K562 (cell line): ENCODE data around the gene SLC6A6. TPM values are rescaled to one million over a fixed set of nuclear protein-coding genes. Genes with fewer than 3 reads are reported as not detected.

Experiments used
- ATF6 ChIP-seq: sonication (generic); formaldehyde crosslinking; IDR thresholded peaks from 2 replicates; pipeline ENCODE4 v1.4.0; 2020; ENCODE audit warnings: mild to moderate bottlenecking, missing genetic modification reagents
- CBX8 ChIP-seq: fragments of 200-600 bp; sonication (generic); IDR thresholded peaks from 2 replicates; pipeline ENCODE4 v1.6.1; 2012; ENCODE audit warnings: borderline replicate concordance, mixed run types, low read depth, mild to moderate bottlenecking, moderate library complexity, mixed read lengths, low read length, control low read depth, inconsistent platforms; ENCODE audit not compliant: poor library complexity, severe bottlenecking; ENCODE audit errors: extremely low read depth
- FOSL1 ChIP-seq: fragments of 200-800 bp; sonication (Bioruptor generic); conservative IDR thresholded peaks from 2 replicates; pipeline ENCODE4 v1.6.1; 2016; ENCODE audit warnings: missing genetic modification characterization, missing compliant biosample characterization
- JUNB ChIP-seq: fragments of 450-650 bp; formaldehyde crosslinking; conservative IDR thresholded peaks from 2 replicates; pipeline ENCODE4 v1.4.0; 2020; ENCODE audit warnings: mild to moderate bottlenecking
- JUND ChIP-seq, 2 experiments: IDR thresholded peaks; 2 replicates in 1 of 2; 3 replicates in 1 of 2; pipeline ENCODE4 v1.6.1; 2011; ENCODE audit warnings: borderline replicate concordance in 2 of 2, low read depth in 2 of 2, low read length in 2 of 2, improper control_type of control experiment in 1 of 2, missing biosample characterization in 1 of 2, missing genetic modification characterization in 1 of 2, missing genetic modification reagents in 1 of 2
- MAFK ChIP-seq: IDR thresholded peaks from 2 replicates; pipeline ENCODE4 v1.6.1; 2011; ENCODE audit warnings: low read length, improper control_type of control experiment
- MEIS2 ChIP-seq: fragments of 450-650 bp; IDR thresholded peaks from 2 replicates; pipeline ENCODE4 v1.6.1; 2014; ENCODE audit warnings: mild to moderate bottlenecking; ENCODE audit not compliant: partially characterized antibody
- MTA1 ChIP-seq: fragments of 450-650 bp; IDR thresholded peaks from 2 replicates; pipeline ENCODE4 v1.6.1; 2017; ENCODE audit warnings: borderline replicate concordance
- NCOA2 ChIP-seq, 2 experiments: fragments of 450-650 bp; IDR thresholded peaks; 2 replicates each; pipeline ENCODE4 v1.6.1; 2018; ENCODE audit warnings: mild to moderate bottlenecking in 2 of 2, moderate library complexity in 1 of 2; ENCODE audit not compliant: partially characterized antibody in 2 of 2
- PML ChIP-seq: IDR thresholded peaks from 2 replicates; pipeline ENCODE4 v1.6.1; 2012; ENCODE audit warnings: low read length, inconsistent platforms
- TARDBP ChIP-seq: fragments of 450-650 bp; IDR thresholded peaks from 2 replicates; pipeline ENCODE4 v1.6.1; 2016
- TFAM ChIP-seq: fragments of 250-450 bp; sonication (Bioruptor Pico); conservative IDR thresholded peaks from 2 replicates; pipeline ENCODE4 v1.5.0; 2021; ENCODE audit warnings: mild to moderate bottlenecking, moderate library complexity
- ZBTB43 ChIP-seq: sonication (generic); formaldehyde crosslinking; IDR thresholded peaks from 2 replicates; pipeline ENCODE4 v1.8.0; 2023; ENCODE audit warnings: mild to moderate bottlenecking, missing genetic modification reagents
- ZNF121 ChIP-seq: sonication (generic); formaldehyde crosslinking; conservative IDR thresholded peaks from 2 replicates; pipeline ENCODE4 v1.8.0; 2022; ENCODE audit warnings: missing genetic modification reagents
- ZNF507 ChIP-seq: conservative IDR thresholded peaks from 2 replicates; pipeline ENCODE4 v1.6.1; 2017; ENCODE audit warnings: missing genetic modification characterization, missing compliant biosample characterization
- polyA plus RNA-seq, 8 experiments: library from polyadenylated mRNA; depleted of rRNA in 4 of 8; stranded (reverse) in 5 of 8; unstranded in 3 of 8; fragments of >200 nt; fragmentation: Nextera tagmentation in 2 of 8; fragmentation: Illumina TruSeq in 1 of 8; extraction: Ambion mirVana in 2 of 8; extraction: Trizol in 1 of 8; gene quantifications; 2 replicates each; pipeline versions ENCODE4 v1.2.1 to v1.2.3, GENCODE V29; 2011 to 2014; ENCODE audit warnings: inconsistent platforms in 1 of 8, missing spikeins in 1 of 8
- total RNA-seq, 7 experiments: library from RNA; depleted of rRNA in 6 of 7; stranded (reverse); fragments of >200 nt in 6 of 7; fragmentation: Illumina TruSeq in 2 of 7; extraction: Trizol in 2 of 7; gene quantifications; 2 replicates each; pipeline versions ENCODE4 v1.2.1 to v1.2.3, GENCODE V29; 2011 to 2021; ENCODE audit warnings: low replicate concordance in 1 of 7

The SLC6A6 gene
- total and polyA plus RNA-seq, 9 of the 15 experiments (the other 6 are each of a cell fraction or from before 2014, with no cell fraction given), result 12.3 to 203 (median 93.2) TPM

- TF ChIP-seq ZBTB43 (CRISPR knock-in tag) (no peak), ZNF507 (no peak), MEIS2 (peak; percentile 38), TFAM (CRISPR knock-in tag) (no peak), MAFK (no peak), CBX8 (no peak), NCOA2 (IDR thresholded peaks at IDR 0.05; ENCODE audit: partially characterized antibody in 2 of 2) (no peak), JUND (IDR thresholded peaks at IDR 0.05; ENCODE audit: borderline replicate concordance, low read depth, low read length) (peak; percentile 94), JUND (tag; IDR thresholded peaks at IDR 0.05; ENCODE audit: borderline replicate concordance, low read depth, low read length) (peak; percentile 97), TARDBP (peak; percentile 70; the same call in 1 of the 2 replicates), PML (0 out of 2 replicates have a peak, but pooled peaks have one; percentile 27), ATF6 (CRISPR knock-in tag) (no peak), MTA1 (peak; percentile 61; the same call in 1 of the 2 replicates), FOSL1 (tag) (peak; percentile 66), ZNF121 (CRISPR knock-in tag) (no peak), JUNB (CRISPR knock-in tag) (peak; percentile 91)
These were observed 13.2 kb upstream of the SLC6A6 start (continued) for GRCh38 chr3:14389166-14389606.
